ENCODE results near the gene SERPINA5.
"Not testable (repeated sequence)": the region's sequence is repeated elsewhere in the genome, so short reads cannot be mapped to it uniquely, and the experiment has no call there.

Gene SERPINA5

GRCh38 chr14:94598816-94599655 lies 17.8 kb downstream of the SERPINA5 start:
- in situ Hi-C loops (cut with MboI; ENCODE audit: low sequenced_read_pairs), result no loop called here

- in situ Hi-C loops (cut with MboI; ENCODE audit: low sequenced_read_pairs), result no loop called here
Observed at GRCh38 chr14:94599656-94600004, 18.4 kb downstream of the SERPINA5 start.

GRCh38 chr14:94600148-94600545 lies 18.9 kb downstream of the SERPINA5 start:
- in situ Hi-C loops (cut with MboI; ENCODE audit: low sequenced_read_pairs), result no loop called here

GRCh38 chr14:94601884-94602391 lies 20.7 kb downstream of the SERPINA5 start:
- in situ Hi-C loops (cut with MboI; ENCODE audit: low sequenced_read_pairs), result no loop called here

- in situ Hi-C loops (cut with MboI; ENCODE audit: low sequenced_read_pairs), result no loop called here
Observed at GRCh38 chr14:94602722-94603121, 21.5 kb downstream of the SERPINA5 start.

- in situ Hi-C loops (cut with MboI; ENCODE audit: low sequenced_read_pairs), result no loop called here
Observed at GRCh38 chr14:94605361-94605760, 24.1 kb downstream of the SERPINA5 start.

- in situ Hi-C loops (cut with MboI; ENCODE audit: low sequenced_read_pairs), result not testable (repeated sequence)
Observed at GRCh38 chr14:94608966-94609365, 27.7 kb downstream of the SERPINA5 start.

GRCh38 chr14:94611179-94611578 lies 30.0 kb downstream of the SERPINA5 start:
- in situ Hi-C loops (cut with MboI; ENCODE audit: low sequenced_read_pairs), result no loop called here

- in situ Hi-C loops (cut with MboI; ENCODE audit: low sequenced_read_pairs), result no loop called here
Observed at GRCh38 chr14:94612174-94612573, 30.9 kb downstream of the SERPINA5 start, which contains the start of gene SERPINA3. Gene SERPINA3 (plus strand): TSS chr14:94612391. CDS start chr14:94614442, 2,051 bp downstream.

- in situ Hi-C loops (cut with MboI; ENCODE audit: low sequenced_read_pairs), result no loop called here
Observed at GRCh38 chr14:94612580-94613554, 31.6 kb downstream of the SERPINA5 start.

- in situ Hi-C loops (cut with MboI; ENCODE audit: low sequenced_read_pairs), result no loop called here
Observed at GRCh38 chr14:94613720-94614644, 32.8 kb downstream of the SERPINA5 start.

GRCh38 chr14:94614802-94615201 lies 33.6 kb downstream of the SERPINA5 start:
- in situ Hi-C loops (cut with MboI; ENCODE audit: low sequenced_read_pairs), result no loop called here

GRCh38 chr14:94615254-94615653 lies 34.0 kb downstream of the SERPINA5 start:
- in situ Hi-C loops (cut with MboI; ENCODE audit: low sequenced_read_pairs), result no loop called here

GRCh38 chr14:94615823-94616570 lies 34.8 kb downstream of the SERPINA5 start:
- in situ Hi-C loops (cut with MboI; ENCODE audit: low sequenced_read_pairs), result no loop called here

- in situ Hi-C loops (cut with MboI; ENCODE audit: low sequenced_read_pairs), result no loop called here
Observed at GRCh38 chr14:94617366-94617941, 36.2 kb downstream of the SERPINA5 start.

- in situ Hi-C loops (cut with MboI; ENCODE audit: low sequenced_read_pairs), result no loop called here
Observed at GRCh38 chr14:94617988-94618822, 37.0 kb downstream of the SERPINA5 start.

GRCh38 chr14:94619297-94619696 lies 38.1 kb downstream of the SERPINA5 start:
- in situ Hi-C loops (cut with MboI; ENCODE audit: low sequenced_read_pairs), result no loop called here

GRCh38 chr14:94620597-94620996 lies 39.4 kb downstream of the SERPINA5 start:
- in situ Hi-C loops (cut with MboI; ENCODE audit: low sequenced_read_pairs), result no loop called here
